GM20000 (cell line): ENCODE results near the gene DNMT3A.

ENCODE experiments used
- DNase-seq: peaks from one replicate; pipeline ENCODE4 v3.0.0; 2012; ENCODE audit warnings: low spot score
- CTCF ChIP-seq: IDR thresholded peaks from 2 replicates; pipeline ENCODE4 v1.5.1; 2012; ENCODE audit warnings: mild to moderate bottlenecking, control low read depth; ENCODE audit errors: extremely low read depth, missing control alignments

The DNMT3A gene

GRCh38 chr2:25341753-25342371 lies at the start of gene DNMT3A:
DNMT3A (minus strand) TSS chr2:25341925; CDS start chr2:25313984, 27,941 bp downstream.
- DNase-seq = peak; percentile 89

GRCh38 chr2:25389161-25389560 lies 47.4 kb upstream of the DNMT3A start:
- TF ChIP-seq CTCF = no peak
- no peak for DNase-seq

More at GRCh38 chr2:25341753-25342371, at the start of gene DNMT3A:
- TF ChIP-seq CTCF = no peak

GRCh38 chr2:25388491-25388890 lies 46.8 kb upstream of the DNMT3A start:
- TF ChIP-seq CTCF = no peak
- no peak for DNase-seq

- no peak for TF ChIP-seq CTCF
Observed at GRCh38 chr2:25387876-25388449, 46.2 kb upstream of the DNMT3A start.

GRCh38 chr2:25386971-25387875 lies 45.5 kb upstream of the DNMT3A start:
- no peak for TF ChIP-seq CTCF
- no peak for DNase-seq

More at GRCh38 chr2:25387876-25388449, 46.2 kb upstream of the DNMT3A start:
- DNase-seq = no peak

- no peak for DNase-seq
- no peak for TF ChIP-seq CTCF
Observed at GRCh38 chr2:25385910-25386309, 44.2 kb upstream of the DNMT3A start.

- no peak for TF ChIP-seq CTCF
- no peak for DNase-seq
Observed at GRCh38 chr2:25383806-25384205, 42.1 kb upstream of the DNMT3A start.
